Right cardiac atrium (tissue), 5 donors: ENCODE measurements around the gene CAMTA1. TPM values are rescaled to one million over a fixed set of nuclear protein-coding genes. Genes with fewer than 3 reads are reported as not detected.

Experiments
- ATAC-seq, 2 donors: fragments of 200-7000 bp; cut with Tn5 transposase; one replicate each; pipeline versions ENCODE4 v1.8.0 to v1.9.1; 2020; ENCODE audit warnings: moderate library complexity in 2 of 2, mild to moderate bottlenecking in 1 of 2
- DNase-seq, 3 donors: peaks; one replicate each; pipeline ENCODE4 v3.0.0-alpha.2; 2020
- H3K27ac ChIP-seq: one replicate; pipeline ENCODE4 v1.5.1; 2013; ENCODE audit warnings: mild to moderate bottlenecking, low read length, control low read depth, moderate library complexity
- H3K27me3 ChIP-seq: one replicate; pipeline ENCODE4 v1.6.1; 2013; ENCODE audit not compliant: control insufficient read depth, insufficient read depth
- H3K4me1 ChIP-seq: one replicate; pipeline ENCODE4 v1.6.1; 2013; ENCODE audit warnings: low read length; ENCODE audit not compliant: control insufficient read depth, insufficient read depth
- H3K4me3 ChIP-seq: one replicate; pipeline ENCODE4 v1.5.1; 2013; ENCODE audit warnings: low read length, control low read depth
- H3K9me3 ChIP-seq: one replicate; pipeline ENCODE4 v1.6.1; 2013; ENCODE audit warnings: low read length; ENCODE audit not compliant: control insufficient read depth
- WGBS: extraction: QIAGEN DNeasy Blood & Tissue Kit; methylation state at CpG from one replicate; pipeline ENCODE4 v1.1.7; 2013; 5-methylcytosine and 5-hydroxymethylcytosine counted together
- intact Hi-C, 4 donors: fragments of 100-400 bp; cut with DNase I; formaldehyde crosslinking; loops; one replicate each; pipeline versions ENCODE4 v1.11.0 to v1.14.0; 2022 to 2023
- polyA plus RNA-seq: library from polyadenylated mRNA; stranded (reverse); fragments of 200-250 nt; gene quantifications from one replicate; pipeline ENCODE4 v1.2.3, GENCODE V29; 2013
- total RNA-seq, 4 donors: library from RNA; stranded (reverse); fragmentation: NEBNext Ultra II Directional; extraction: Animal tissue kit (Norgen Biotek cat#: 25700); gene quantifications; one replicate each; pipeline ENCODE4 v1.2.1, GENCODE V29; 2021
- donor health status: healthy with polysubstance abuse.
- donor health status: DM: no; HTN: yes; CAD: no.
- donor health status: DM: no; HTN: no; CAD: no.
- donor health status: DM: no; HTN: yes; CAD: no; lungs with severe emphysema.
- donor health status: DM: yes; HTN: yes; CAD: no.

Gene CAMTA1
- total and polyA plus RNA-seq, 5 donors: 155 to 334 (median 164) TPM

GRCh38 chr1:6907201-6907600 is 121.9 kb downstream of the CAMTA1 start:
- Histone ChIP-seq H3K4me1 (no peaks in the 10 kb centered on the region), H3K4me3 (no peak overlapping the region), H3K9me3 (no peaks in the 10 kb centered on the region), H3K27me3 (no peaks in the 10 kb centered on the region), H3K27ac (no peak overlapping the region)
- intact Hi-C loops: no loop called here
- 67% methylated on average over 12 of the region's 12 CpGs for WGBS
- no peak for DNase-seq
- ATAC-seq: no peak

GRCh38 chr1:6907676-6908434 is 122.6 kb downstream of the CAMTA1 start:
- Histone ChIP-seq H3K27me3 (no peaks in the 10 kb centered on the region), H3K27ac (no peak overlapping the region), H3K9me3 (no peaks in the 10 kb centered on the region), H3K4me3 (no peak overlapping the region), H3K4me1 (no peaks in the 10 kb centered on the region)
- DNase-seq (peak in 1 of 3 donors; percentile 33), ATAC-seq (peak in 1 of 2 donors; percentile 22)
- WGBS: 75% methylated on average over 21 of the region's 21 CpGs
- intact Hi-C loops: no loop called here

GRCh38 chr1:6909401-6909800 is 124.1 kb downstream of the CAMTA1 start:
- H3K4me1 ChIP-seq: no peaks in the 10 kb centered on the region
- H3K4me3 ChIP-seq: no peak overlapping the region
- H3K27ac ChIP-seq: no peak overlapping the region
- peak in 1 of 3 donors; percentile 19 for DNase-seq
- H3K9me3 ChIP-seq: no peaks in the 10 kb centered on the region
- ATAC-seq: no peak
- 90% methylated on average over 5 of the region's 5 CpGs for WGBS
- intact Hi-C loops: no loop called here
- no peaks in the 10 kb centered on the region for H3K27me3 ChIP-seq

GRCh38 chr1:6909857-6910256 is 124.6 kb downstream of the CAMTA1 start:
- Histone ChIP-seq H3K27me3 (no peaks in the 10 kb centered on the region), H3K4me1 (no peaks in the 10 kb centered on the region), H3K4me3 (no peak overlapping the region), H3K9me3 (no peaks in the 10 kb centered on the region), H3K27ac (no peak overlapping the region)
- intact Hi-C loops: no loop called here
- 90% methylated on average over 1 of the region's 1 CpG for WGBS
- DNase-seq (no peak), ATAC-seq (no peak)

- 75% methylated on average over 14 of the region's 14 CpGs for WGBS
- Histone ChIP-seq H3K27me3 (no peaks in the 10 kb centered on the region), H3K4me3 (no peak overlapping the region), H3K9me3 (no peaks in the 10 kb centered on the region), H3K4me1 (no peaks in the 10 kb centered on the region), H3K27ac (no peak overlapping the region)
- no peak for ATAC-seq
- intact Hi-C loops: no loop called here
- DNase-seq: no peak
These were observed 126.0 kb downstream of the CAMTA1 start for GRCh38 chr1:6911021-6911941.

- DNase-seq: no peak
- ATAC-seq: peak; percentile 81 to 93
- Histone ChIP-seq H3K4me3 (no peak overlapping the region), H3K27ac (no peak overlapping the region), H3K27me3 (no peaks in the 10 kb centered on the region), H3K9me3 (no peaks in the 10 kb centered on the region), H3K4me1 (no peaks in the 10 kb centered on the region)
- 48% methylated on average over 2 of the region's 2 CpGs for WGBS
- intact Hi-C loops: no loop called here
These were observed 126.7 kb downstream of the CAMTA1 start for GRCh38 chr1:6911974-6912373.

GRCh38 chr1:6912518-6912917 is 127.3 kb downstream of the CAMTA1 start:
- no peak overlapping the region for H3K4me3 ChIP-seq
- intact Hi-C loops: no loop called here
- ATAC-seq (peak; percentile 36 to 86), DNase-seq (peak; percentile 39 to 59 (median 56))
- WGBS: 66% methylated on average over 9 of the region's 9 CpGs
- H3K9me3 ChIP-seq: no peaks in the 10 kb centered on the region
- no peaks in the 10 kb centered on the region for H3K27me3 ChIP-seq
- H3K4me1 ChIP-seq: no peaks in the 10 kb centered on the region
- H3K27ac ChIP-seq: no peak overlapping the region

- Histone ChIP-seq H3K4me1 (no peaks in the 10 kb centered on the region), H3K27ac (no peak overlapping the region), H3K4me3 (no peak overlapping the region), H3K27me3 (no peaks in the 10 kb centered on the region), H3K9me3 (no peaks in the 10 kb centered on the region)
- intact Hi-C loops: no loop called here
- DNase-seq: peak in 1 of 3 donors; percentile 12
- WGBS: 82% methylated on average over 5 of the region's 5 CpGs
- ATAC-seq: no peak
These were observed 127.8 kb downstream of the CAMTA1 start for GRCh38 chr1:6913086-6913485.

GRCh38 chr1:6914706-6915105 is 129.5 kb downstream of the CAMTA1 start:
- intact Hi-C loops: no loop called here
- DNase-seq (peak in 1 of 3 donors; percentile 30), ATAC-seq (no peak)
- 79% methylated on average over 9 of the region's 9 CpGs for WGBS
- no peaks in the 10 kb centered on the region for H3K9me3 ChIP-seq
- no peaks in the 10 kb centered on the region for H3K27me3 ChIP-seq
- H3K4me3 ChIP-seq: no peak overlapping the region
- no peaks in the 10 kb centered on the region for H3K4me1 ChIP-seq
- no peak overlapping the region for H3K27ac ChIP-seq

- Histone ChIP-seq H3K4me1 (no peaks in the 10 kb centered on the region), H3K27ac (no peak overlapping the region), H3K4me3 (no peak overlapping the region), H3K9me3 (no peaks in the 10 kb centered on the region), H3K27me3 (no peaks in the 10 kb centered on the region)
- ATAC-seq: peak in 1 of 2 donors; percentile 30
- peak in 1 of 3 donors; percentile 57 for DNase-seq
- WGBS: 86% methylated on average over 17 of the region's 17 CpGs
- intact Hi-C loops: no loop called here
These were observed 130.8 kb downstream of the CAMTA1 start for GRCh38 chr1:6915999-6916565.

- Histone ChIP-seq H3K4me1 (no peaks in the 10 kb centered on the region), H3K27me3 (no peaks in the 10 kb centered on the region), H3K4me3 (no peak overlapping the region), H3K27ac (no peak overlapping the region), H3K9me3 (no peaks in the 10 kb centered on the region)
- DNase-seq (peak in 1 of 3 donors; percentile 42), ATAC-seq (no peak)
- 86% methylated on average over 4 of the region's 4 CpGs for WGBS
- intact Hi-C loops: no loop called here
These were observed 131.8 kb downstream of the CAMTA1 start for GRCh38 chr1:6917067-6917466.
